ENCODE data around the gene OGFR. TPM values are rescaled to one million over a fixed set of nuclear protein-coding genes. Genes with fewer than 3 reads are reported as not detected.

Gene OGFR
- total RNA-seq, 1 experiment from 2014 or later: 78.9 TPM

DNA sequence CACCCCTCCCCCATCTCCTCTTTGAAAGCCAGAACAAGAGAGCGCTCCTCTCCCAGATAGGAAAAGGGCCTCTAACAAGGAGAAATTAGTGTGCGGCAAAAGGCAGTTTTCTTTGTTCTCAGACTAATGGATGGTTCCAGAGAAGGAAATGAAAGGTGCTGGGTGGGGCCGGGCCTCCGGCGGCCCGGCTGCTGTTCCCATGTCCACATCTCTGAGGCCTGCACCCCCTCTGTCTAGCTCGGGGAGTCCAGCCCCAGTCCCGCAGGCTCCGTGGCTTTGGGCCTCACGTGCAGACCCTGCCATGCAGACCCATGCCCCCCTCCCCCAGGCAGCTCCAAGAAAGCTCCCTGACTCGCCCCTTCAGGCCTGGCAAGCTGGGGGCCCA is 44.2 kb upstream of the OGFR start:
- Histone ChIP-seq H3K27ac (ENCODE audit: low read length) (no peak overlapping the region), H3K36me3 (ENCODE audit: low read depth, low read length) (no peaks in the 10 kb centered on the region), H3K4me2 (ENCODE audit: low read length) (no peak overlapping the region), H4K20me1 (ENCODE audit: low read length) (no peaks in the 10 kb centered on the region), H3F3A (ENCODE audit: low read length, unreplicated experiment) (no peaks in the 10 kb centered on the region), H3K4me3 (ENCODE audit: low read length) (no peak overlapping the region), H3K9me2 (replicated peaks; ENCODE audit: low read length) (no peaks in the 10 kb centered on the region), H3K27me3 (ENCODE audit: low read length) (no peaks in the 10 kb centered on the region), H3K79me2 (ENCODE audit: low read length) (no peaks in the 10 kb centered on the region), H3K9me3 (ENCODE audit: low read length) (no peaks in the 10 kb centered on the region), H3K9ac (ENCODE audit: low read length) (no peak overlapping the region), H2AFZ (ENCODE audit: low read length) (no peak overlapping the region), H3K4me1 (ENCODE audit: insufficient read depth, low read length) (no peaks in the 10 kb centered on the region)
- POLR2A ChIA-PET (ENCODE audit: unreplicated experiment): no interaction called here
- DNase-seq (no peak), ATAC-seq (no peak)
- BruUV-seq (replicated peaks): TSS peak; percentile 30
- CTCF ChIA-PET: no interaction called here
- intact Hi-C loops (cut with micrococcal nuclease): no loop called here
- TF ChIP-seq, protein P1, sequence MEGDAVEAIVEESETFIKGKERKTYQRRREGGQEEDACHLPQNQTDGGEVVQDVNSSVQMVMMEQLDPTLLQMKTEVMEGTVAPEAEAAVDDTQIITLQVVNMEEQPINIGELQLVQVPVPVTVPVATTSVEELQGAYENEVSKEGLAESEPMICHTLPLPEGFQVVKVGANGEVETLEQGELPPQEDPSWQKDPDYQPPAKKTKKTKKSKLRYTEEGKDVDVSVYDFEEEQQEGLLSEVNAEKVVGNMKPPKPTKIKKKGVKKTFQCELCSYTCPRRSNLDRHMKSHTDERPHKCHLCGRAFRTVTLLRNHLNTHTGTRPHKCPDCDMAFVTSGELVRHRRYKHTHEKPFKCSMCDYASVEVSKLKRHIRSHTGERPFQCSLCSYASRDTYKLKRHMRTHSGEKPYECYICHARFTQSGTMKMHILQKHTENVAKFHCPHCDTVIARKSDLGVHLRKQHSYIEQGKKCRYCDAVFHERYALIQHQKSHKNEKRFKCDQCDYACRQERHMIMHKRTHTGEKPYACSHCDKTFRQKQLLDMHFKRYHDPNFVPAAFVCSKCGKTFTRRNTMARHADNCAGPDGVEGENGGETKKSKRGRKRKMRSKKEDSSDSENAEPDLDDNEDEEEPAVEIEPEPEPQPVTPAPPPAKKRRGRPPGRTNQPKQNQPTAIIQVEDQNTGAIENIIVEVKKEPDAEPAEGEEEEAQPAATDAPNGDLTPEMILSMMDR (conservative IDR thresholded peaks at IDR 0.05; ENCODE audit: low read depth, low read length): no peak
- no peak for TF ChIP-seq EZH2 (IDR thresholded peaks at IDR 0.05; ENCODE audit: low read length, unreplicated experiment)
- no peak for TF ChIP-seq EZH2phosphoT487 (IDR thresholded peaks at IDR 0.05; ENCODE audit: borderline replicate concordance, low read length)

DNA sequence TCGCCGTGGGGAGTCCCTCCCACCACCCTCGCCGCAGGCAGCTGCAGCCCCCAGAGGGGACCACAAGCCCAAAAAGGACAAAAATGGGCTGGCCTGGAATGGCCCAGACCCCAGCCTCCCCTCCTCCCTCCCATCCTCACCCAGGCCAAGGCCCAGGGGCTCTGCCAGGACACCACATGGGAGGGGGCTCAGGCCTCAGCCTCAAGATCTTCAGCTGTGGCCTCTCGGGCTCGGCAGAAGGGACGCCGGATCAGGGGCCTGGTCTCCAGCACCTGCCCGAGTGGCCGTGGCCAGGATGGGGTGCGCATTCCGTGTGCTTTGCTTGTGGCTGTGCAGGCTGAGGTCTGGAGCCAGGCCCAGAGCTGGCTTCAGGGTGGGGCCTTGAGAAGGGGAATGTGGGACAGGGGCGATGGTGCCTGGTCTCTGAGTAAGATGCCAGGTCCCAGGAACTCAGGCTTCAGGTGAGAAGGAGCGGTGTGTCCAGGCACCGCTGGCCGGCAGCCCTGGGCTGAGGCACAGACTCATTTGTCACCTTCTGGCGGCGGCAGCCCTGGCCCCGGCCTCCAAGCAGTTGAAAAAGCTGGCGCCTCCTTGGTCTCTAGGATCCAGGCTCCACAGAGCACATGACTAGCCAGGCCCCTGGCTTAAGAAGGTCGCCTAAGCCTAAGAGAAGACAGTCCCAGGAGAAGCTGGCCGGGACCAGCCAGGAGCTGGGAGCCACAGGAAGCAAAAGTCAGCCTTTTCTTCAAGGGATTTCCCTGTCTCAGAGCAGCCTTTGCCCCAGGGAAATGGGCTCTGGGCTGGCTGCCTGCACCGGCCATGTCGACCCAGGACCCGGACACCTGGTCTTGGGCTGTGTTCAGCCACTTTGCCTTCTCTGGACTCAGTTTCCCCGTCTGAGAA is 43.5 kb upstream of the OGFR start:
- H3K9me3 ChIP-seq (ENCODE audit: low read length): no peaks in the 10 kb centered on the region
- TF ChIP-seq, protein P1 (conservative IDR thresholded peaks at IDR 0.05; ENCODE audit: low read depth, low read length): no peak
- DNase-seq (no peak), ATAC-seq (no peak)
- no peak overlapping the region for H3K27ac ChIP-seq (ENCODE audit: low read length)
- H3K4me3 ChIP-seq (ENCODE audit: low read length): no peak overlapping the region
- no peak overlapping the region for H2AFZ ChIP-seq (ENCODE audit: low read length)
- BruUV-seq (replicated peaks): no TSS peak
- no peaks in the 10 kb centered on the region for H3K79me2 ChIP-seq (ENCODE audit: low read length)
- no peaks in the 10 kb centered on the region for H4K20me1 ChIP-seq (ENCODE audit: low read length)
- H3K9me2 ChIP-seq (replicated peaks; ENCODE audit: low read length): no peaks in the 10 kb centered on the region
- no peaks in the 10 kb centered on the region for H3K27me3 ChIP-seq (ENCODE audit: low read length)
- H3K4me1 ChIP-seq (ENCODE audit: insufficient read depth, low read length): no peaks in the 10 kb centered on the region
- intact Hi-C loops (cut with micrococcal nuclease): no loop called here
- ChIA-PET CTCF (no interaction called here), POLR2A (ENCODE audit: unreplicated experiment) (no interaction called here)
- H3K4me2 ChIP-seq (ENCODE audit: low read length): no peak overlapping the region
- H3K36me3 ChIP-seq (ENCODE audit: low read depth, low read length): no peaks in the 10 kb centered on the region
- no peaks in the 10 kb centered on the region for H3F3A ChIP-seq (ENCODE audit: low read length, unreplicated experiment)
- no peak overlapping the region for H3K9ac ChIP-seq (ENCODE audit: low read length)

DNA sequence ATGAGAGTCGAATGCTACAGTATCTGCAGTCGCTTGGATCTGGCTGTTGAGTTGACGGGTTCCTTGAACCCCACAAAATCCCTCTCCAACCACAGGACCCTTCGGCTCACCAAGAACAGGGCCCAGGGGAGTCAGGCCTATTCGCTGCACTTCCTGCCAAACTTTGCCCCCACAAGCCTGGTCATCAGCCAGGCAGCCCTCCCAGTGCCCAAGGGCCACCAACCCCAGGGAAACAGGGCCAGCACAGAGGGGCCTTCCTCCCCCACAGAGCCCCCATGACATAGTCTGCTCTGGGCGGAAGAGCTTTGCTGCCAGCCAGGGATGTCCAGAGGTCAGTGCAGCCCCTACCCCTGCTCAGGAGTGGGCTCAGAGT is 42.9 kb upstream of the OGFR start:
- H3K27ac ChIP-seq (ENCODE audit: low read length): no peak overlapping the region
- CTCF ChIA-PET: no interaction called here

More for the DNA sequence above, 42.9 kb upstream of the OGFR start:
- H3K9me3 ChIP-seq (ENCODE audit: low read length): no peaks in the 10 kb centered on the region
- intact Hi-C loops (cut with micrococcal nuclease): no loop called here
- DNase-seq (no peak), ATAC-seq (no peak)
- TF ChIP-seq EZH2 (IDR thresholded peaks at IDR 0.05; ENCODE audit: low read length, unreplicated experiment): no peak
- TF ChIP-seq, protein P1 (conservative IDR thresholded peaks at IDR 0.05; ENCODE audit: low read depth, low read length): no peak
- TF ChIP-seq EZH2phosphoT487 (IDR thresholded peaks at IDR 0.05; ENCODE audit: borderline replicate concordance, low read length): no peak
- 0 out of 2 replicates have a peak, but pooled peaks cover 4% of the 10 kb centered on the region for H3K27me3 ChIP-seq (ENCODE audit: low read length)
- H3F3A ChIP-seq (ENCODE audit: low read length, unreplicated experiment): no peaks in the 10 kb centered on the region
- H4K20me1 ChIP-seq (ENCODE audit: low read length): no peaks in the 10 kb centered on the region
- H2AFZ ChIP-seq (ENCODE audit: low read length): no peak overlapping the region
- H3K4me1 ChIP-seq (ENCODE audit: insufficient read depth, low read length): peaks cover 5% of the 10 kb centered on the region
- no TSS peak for BruUV-seq (replicated peaks)
- no peak overlapping the region for H3K4me2 ChIP-seq (ENCODE audit: low read length)
- H3K4me3 ChIP-seq (ENCODE audit: low read length): no peak overlapping the region
- H3K9me2 ChIP-seq (replicated peaks; ENCODE audit: low read length): no peaks in the 10 kb centered on the region
- no peaks in the 10 kb centered on the region for H3K79me2 ChIP-seq (ENCODE audit: low read length)
- POLR2A ChIA-PET (ENCODE audit: unreplicated experiment): no interaction called here
- no peaks in the 10 kb centered on the region for H3K36me3 ChIP-seq (ENCODE audit: low read depth, low read length)
- H3K9ac ChIP-seq (ENCODE audit: low read length): no peak overlapping the region

All from PC-3 (cell line).